Left forelimb (tissue), 1 donor: ENCODE results near the gene ERC1.

Source experiments
- DNase-seq: peaks from one replicate; pipeline ENCODE4 v3.0.0-alpha.2; 2018; ENCODE audit warnings: low spot score

ERC1 gene

DNA sequence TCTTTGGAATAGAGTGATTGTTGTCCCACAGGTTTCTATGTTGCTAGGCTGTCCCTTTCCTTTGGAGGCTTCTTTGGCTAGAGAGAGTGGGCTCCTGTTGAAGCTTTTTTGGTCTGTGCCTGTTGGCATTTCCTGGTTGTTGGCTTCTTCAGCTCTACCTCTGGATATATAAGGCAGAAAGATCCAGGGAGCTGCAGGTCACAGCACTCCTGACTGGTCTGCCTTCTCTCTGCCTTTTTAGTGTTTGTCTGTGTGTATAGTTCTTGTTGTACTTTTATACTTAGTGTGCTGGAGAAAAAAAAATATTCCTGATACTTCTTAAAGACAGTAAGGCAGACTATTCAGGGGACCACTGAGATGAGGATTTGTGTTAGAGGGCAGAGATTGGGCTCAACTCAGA, 400.7 kb downstream of the ERC1 start:
- DNase-seq: no peak

- no peak for DNase-seq
Observed at GRCh38 chr12:1395421-1395955, 404.5 kb downstream of the ERC1 start.

DNA sequence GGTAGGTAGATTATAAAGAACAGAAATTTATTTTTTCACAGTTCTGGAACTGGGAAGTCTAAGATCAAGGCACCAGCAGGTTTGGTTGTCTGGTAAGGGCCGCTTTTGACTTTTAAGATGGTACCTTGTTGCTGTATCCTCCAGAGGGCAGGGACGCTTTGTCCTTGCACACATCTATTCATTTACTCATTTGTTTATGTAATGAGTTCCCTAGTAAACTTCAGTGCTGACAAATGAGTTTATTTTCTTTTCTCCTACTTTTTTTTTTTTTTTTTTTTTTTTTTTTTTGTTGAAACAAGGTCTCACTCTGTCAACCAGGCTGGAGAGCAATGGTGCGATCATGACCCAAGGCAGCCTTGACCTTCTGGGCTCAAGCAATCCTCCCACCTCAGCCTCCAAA, 407.6 kb downstream of the ERC1 start:
- no peak for DNase-seq

- DNase-seq: no peak
Observed at GRCh38 chr12:1401891-1402290, 410.9 kb downstream of the ERC1 start.

- DNase-seq: no peak
Observed at GRCh38 chr12:1403417-1403816, 412.4 kb downstream of the ERC1 start.

GRCh38 chr12:1405619-1406018, 414.6 kb downstream of the ERC1 start:
- no peak for DNase-seq

GRCh38 chr12:1410794-1411193, 419.8 kb downstream of the ERC1 start:
- DNase-seq: no peak

DNA sequence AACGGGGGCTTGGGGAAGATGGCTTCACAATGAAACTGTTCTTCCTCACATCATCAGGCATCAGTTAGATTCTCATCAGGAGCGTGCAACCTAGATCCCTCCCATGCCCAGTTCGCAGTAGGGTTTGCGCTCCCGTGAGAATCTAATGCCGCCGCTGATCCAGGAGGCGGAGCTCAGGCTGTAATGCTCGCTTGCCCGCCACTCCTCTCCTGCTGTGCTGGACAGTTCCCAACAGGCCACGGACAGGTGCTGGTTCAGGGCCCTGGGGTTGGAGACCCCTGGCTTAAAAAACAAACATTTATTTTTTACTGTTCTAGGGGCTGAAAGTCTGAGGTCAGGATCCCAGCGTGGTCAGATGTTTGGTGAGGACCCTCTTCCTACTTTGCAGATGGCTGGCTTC, 422.9 kb downstream of the ERC1 start:
- no peak for DNase-seq

DNA sequence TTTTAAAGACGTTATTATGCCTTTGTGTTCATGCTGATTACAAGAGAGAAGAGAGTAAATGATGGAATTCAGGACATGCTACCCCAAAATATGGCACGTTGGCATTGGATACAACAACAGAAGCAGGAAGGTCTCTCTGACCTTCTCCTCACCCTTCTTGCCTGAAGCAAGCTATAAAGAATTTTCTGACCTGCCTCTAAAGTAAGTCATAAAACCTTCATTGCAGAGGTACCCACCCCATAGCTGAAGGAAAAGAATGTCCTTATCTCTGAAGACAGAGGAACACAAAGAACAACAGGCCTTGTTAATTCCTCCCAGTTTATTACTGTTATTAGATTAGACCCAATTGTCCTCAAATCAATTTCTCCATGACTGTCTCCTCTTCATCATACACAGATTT, 427.1 kb downstream of the ERC1 start:
- DNase-seq: no peak

DNA sequence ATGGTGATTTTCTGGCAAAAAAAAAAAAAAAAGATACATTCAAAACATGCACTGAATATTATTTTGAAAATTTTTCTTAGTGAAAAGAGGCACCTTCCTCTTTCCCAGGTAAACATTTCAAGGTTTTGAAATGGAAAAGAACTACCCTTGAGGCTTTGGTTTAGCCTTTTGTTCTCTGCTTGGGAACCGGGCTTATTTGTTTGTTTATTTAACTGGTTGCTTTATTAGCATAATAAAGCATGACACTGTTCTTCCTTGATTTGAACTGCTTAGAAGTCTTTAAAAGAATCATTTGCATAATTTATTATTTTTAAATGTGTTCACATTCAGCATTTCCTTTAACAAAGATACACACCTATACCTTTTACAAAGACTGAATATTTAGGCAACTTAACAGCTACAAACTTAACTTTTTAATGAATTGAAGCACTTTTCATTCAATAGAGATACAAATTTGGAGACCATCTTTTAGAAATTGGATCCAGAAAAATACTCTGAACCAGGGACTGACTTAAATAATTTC, 428.9 kb downstream of the ERC1 start:
- no peak for DNase-seq

DNA sequence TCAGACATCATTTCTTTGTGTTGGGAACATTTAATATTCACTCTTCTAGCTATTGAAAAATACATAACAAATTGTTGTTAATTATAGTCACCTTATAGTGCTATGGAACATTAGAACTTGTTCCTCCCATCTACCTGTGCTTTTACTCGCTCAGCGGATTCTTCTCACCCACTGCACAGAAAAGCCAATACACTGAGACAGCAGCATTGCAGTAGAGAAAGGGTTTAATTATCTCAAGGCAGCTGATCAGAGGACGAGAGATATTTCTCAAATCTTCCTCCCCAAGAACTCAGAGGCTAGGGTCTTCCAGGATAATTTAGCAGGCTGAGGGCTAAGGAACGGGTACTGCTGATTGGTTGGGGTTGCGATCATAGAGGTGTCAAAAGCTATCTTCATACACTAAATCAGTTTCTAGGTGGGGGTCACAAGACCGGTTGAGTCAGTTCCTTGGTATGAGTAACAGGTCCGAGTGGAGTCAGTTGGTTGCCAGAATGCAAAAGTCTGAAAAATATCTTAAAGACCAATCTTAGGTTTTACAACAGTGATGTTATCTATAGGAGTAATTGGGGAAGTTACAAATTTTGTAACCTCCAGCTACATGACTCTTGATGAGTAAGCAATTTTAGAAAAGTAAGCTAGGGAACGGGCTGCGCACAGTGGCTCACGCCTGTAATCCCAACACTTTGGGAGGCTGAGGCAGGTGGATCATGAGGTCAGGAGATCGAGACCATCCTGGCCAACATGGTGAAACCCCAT, 430.2 kb downstream of the ERC1 start:
- no peak for DNase-seq

DNA sequence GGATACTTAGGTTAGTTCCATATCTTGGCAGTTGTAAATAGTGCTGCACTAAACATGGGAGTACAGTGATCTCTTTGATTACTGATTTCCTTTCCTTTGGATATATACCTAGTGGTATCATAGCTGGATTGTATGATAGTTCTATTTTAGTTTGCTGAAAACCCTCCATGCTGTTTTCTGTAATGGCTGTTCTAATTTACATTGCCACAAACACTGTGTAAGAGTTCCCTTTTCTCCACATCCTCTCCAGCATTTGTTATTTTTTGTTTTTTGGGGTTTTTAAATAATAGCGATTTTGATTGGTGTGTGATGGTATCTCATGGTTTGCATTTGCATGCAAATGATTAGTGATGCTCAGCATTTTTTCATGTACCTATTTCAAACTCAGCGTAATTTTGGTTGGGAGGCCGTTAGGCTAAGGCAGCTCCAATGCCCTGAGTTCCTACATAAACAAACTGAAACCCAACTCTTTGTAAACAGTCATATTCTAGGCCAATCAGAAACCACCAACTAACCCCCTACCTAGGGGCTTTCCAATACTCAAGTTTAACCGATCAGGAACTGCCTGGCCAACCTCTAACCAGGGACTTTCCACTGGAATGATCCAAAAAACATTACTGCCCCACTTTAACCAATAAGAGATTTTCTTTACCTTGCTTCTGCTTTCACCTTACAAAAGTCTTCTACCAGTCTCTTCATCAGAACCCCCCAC, 431.7 kb downstream of the ERC1 start:
- DNase-seq: no peak

DNA sequence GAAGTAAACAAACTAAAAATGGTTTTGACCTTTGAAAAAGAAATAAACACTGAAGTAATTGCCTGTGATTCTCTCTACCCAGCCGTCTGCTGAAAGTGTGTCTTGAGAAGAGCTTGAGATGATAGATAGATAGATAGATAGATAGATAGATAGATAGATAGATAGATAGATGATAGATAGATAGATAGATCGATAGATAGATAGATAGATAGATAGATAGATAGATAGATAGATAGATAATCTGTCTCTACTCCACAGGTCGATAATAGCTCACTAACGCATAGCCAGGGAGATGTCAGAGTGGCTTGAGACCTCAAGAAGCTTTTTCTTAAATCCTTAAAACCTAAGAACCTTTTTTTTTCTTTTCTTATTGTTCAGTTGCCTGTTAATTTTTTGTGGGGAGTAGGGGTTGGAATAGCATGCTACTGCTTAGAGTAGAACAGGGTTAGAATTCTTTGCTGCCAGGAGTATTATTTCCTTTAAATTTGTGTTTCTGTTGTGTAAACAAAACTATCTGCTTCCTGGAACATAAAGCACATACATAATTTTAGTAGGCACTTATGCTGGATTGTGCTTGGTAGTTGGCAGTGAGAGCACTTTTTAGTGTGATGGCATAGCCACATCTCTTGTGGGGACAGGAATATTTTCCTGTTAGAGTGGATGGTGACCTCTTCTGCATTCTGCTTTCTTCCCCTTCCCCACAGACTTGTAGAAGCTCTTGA, 433.8 kb downstream of the ERC1 start:
- DNase-seq: no peak

GRCh38 chr12:1425396-1425729, 434.3 kb downstream of the ERC1 start:
- DNase-seq: no peak

- no peak for DNase-seq
Observed at GRCh38 chr12:1428671-1429070, 437.6 kb downstream of the ERC1 start.

DNA sequence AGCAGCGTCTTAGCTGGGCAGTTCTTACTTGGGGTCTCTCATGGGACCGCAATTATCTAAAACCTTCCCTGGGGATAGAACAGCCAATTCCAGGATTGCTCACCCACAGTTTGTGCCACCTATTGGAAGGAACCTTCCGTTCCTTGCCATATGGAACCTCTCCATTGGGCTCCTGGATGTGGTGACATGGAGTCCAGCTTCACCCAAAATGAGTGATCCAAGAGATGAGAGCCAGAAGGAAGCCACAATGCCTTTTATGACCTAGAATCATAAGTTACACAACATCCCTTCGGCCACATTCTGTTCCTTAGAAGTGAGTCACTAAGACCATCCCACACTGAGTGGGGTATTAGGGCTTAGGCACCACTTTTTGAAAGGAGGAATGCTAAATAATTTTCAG, 439.0 kb downstream of the ERC1 start:
- no peak for DNase-seq

DNA sequence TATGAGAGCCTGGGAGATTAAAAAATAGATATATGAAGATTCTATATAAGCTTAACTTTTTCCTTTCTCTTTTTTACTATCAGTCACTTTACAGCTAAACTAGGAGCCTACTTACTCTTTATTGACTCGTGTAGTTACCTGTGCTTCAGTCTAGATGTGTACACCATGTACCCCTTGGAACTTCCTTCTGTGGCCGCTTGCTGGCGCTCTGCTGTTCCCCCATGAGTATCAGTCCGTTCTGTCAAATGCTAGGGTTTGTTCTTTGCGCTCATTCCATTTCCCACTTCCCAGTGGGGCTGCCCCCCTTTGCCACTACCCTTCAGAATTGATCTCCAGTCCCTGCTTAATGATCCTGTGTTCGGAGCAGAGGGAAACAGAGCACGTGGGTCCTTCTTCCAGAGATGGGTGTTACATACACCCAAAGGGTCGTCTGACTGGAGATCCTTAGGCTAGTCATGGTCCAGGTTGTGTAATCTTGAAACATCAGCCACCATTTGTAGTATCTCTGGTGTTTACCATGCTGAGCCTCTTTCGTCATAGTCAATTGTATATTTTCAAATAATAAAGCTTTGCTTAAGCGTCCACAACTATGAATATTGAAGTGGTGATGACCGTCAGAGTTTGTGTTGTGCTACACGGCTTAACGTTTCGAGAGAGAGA, 443.4 kb downstream of the ERC1 start:
- no peak for DNase-seq

- no peak for DNase-seq
Observed at GRCh38 chr12:1435044-1435443, 444.0 kb downstream of the ERC1 start.

DNA sequence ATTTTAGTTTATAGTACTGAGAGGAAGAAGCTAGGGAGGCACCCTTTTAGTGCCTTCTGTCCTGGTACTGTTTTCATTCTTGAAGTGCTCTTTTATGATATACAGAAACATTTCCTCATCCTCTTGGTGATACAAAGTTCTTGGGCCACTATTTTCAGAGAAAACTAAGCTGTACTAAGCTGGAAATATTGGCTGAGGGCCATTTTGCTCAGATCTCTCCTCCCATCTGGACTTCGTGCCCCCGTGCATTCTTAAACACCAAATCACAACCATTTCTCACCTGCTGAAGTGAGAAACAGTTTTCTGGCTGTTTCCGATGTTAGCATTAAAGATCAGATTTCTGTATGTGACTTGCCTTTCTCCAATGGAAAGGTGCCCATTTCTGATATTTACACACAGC, 444.4 kb downstream of the ERC1 start:
- no peak for DNase-seq

- no peak for DNase-seq
Observed at GRCh38 chr12:1436015-1436414, 445.0 kb downstream of the ERC1 start.

DNA sequence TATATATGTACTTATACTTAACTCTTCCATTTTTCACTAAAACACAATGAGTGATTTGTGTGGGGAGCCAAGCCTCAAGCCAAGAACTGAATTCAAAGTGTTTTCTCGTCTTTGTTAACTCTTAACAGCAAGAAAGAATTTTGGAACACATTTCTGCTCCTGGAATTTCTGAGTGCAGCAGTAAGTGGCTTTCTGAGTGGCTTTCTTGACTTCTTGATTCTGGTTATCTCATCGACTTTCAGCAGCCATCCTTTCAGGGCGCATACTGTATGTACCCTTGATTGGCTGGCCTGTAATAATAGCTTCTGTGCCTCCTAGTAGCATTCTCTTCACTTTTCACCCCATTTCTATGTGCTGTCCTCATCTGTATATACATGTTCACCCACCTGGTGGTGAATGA, 446.0 kb downstream of the ERC1 start:
- DNase-seq: no peak

DNA sequence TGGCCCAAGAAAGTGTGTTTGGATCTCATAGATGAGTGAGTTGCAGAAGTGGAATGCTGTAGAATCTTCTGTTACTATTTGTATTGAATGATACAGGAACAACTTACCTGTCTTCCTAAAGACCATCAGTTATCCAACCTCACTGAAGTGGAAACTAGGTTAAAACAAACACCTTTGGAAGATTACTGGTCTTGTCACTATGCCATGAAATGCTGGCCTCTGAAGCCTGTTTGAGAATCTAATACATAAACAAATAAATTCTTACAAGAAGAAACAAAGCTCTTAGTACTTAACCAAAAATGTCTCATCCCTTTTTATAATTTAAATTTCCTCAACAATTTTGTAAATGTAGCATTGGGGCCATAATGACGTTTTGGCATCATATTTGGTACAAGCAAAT, 448.2 kb downstream of the ERC1 start:
- DNase-seq: no peak
